Measurements from ENCODE around the gene ZBED4.

DNA sequence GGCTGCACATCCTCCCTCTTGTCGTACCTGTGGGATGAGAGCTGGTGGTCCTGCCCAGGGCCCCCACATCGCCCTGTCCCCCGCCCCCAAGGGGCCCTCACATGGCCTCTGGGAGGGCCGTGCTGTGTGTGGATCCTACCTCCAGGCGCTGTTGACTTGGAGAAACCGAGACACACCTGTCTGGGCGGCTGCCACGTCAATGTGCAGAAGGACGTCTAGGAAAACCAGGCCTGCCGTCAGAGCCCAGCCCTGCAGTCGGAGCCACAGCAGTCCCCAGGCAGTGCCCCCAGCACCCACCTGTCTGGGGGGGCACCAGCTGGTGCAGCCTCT is 50.4 kb downstream of the ZBED4 start:
- no peak for TF ChIP-seq POLR2A (IDR thresholded peaks at IDR 0.05)
- TF ChIP-seq, protein P1, sequence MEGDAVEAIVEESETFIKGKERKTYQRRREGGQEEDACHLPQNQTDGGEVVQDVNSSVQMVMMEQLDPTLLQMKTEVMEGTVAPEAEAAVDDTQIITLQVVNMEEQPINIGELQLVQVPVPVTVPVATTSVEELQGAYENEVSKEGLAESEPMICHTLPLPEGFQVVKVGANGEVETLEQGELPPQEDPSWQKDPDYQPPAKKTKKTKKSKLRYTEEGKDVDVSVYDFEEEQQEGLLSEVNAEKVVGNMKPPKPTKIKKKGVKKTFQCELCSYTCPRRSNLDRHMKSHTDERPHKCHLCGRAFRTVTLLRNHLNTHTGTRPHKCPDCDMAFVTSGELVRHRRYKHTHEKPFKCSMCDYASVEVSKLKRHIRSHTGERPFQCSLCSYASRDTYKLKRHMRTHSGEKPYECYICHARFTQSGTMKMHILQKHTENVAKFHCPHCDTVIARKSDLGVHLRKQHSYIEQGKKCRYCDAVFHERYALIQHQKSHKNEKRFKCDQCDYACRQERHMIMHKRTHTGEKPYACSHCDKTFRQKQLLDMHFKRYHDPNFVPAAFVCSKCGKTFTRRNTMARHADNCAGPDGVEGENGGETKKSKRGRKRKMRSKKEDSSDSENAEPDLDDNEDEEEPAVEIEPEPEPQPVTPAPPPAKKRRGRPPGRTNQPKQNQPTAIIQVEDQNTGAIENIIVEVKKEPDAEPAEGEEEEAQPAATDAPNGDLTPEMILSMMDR (IDR thresholded peaks at IDR 0.05), result no peak

Data from Peyer's patch (tissue), 4 donors.